CD4-positive, alpha-beta T cell treated with Interferon alpha-2 for 1 hour (primary cell): ENCODE data around the gene OSER1.

ENCODE experiments used
- DNase-seq, 2 donors: peaks; one replicate each; pipeline ENCODE4 v3.0.0-alpha.2; 2020 to 2022

Gene OSER1

GRCh38 chr20:44172572-44172950 is 38.0 kb downstream of the OSER1 start:
- no peak for DNase-seq

- no peak for DNase-seq
These were observed 38.6 kb downstream of the OSER1 start for GRCh38 chr20:44171775-44172571.

DNA sequence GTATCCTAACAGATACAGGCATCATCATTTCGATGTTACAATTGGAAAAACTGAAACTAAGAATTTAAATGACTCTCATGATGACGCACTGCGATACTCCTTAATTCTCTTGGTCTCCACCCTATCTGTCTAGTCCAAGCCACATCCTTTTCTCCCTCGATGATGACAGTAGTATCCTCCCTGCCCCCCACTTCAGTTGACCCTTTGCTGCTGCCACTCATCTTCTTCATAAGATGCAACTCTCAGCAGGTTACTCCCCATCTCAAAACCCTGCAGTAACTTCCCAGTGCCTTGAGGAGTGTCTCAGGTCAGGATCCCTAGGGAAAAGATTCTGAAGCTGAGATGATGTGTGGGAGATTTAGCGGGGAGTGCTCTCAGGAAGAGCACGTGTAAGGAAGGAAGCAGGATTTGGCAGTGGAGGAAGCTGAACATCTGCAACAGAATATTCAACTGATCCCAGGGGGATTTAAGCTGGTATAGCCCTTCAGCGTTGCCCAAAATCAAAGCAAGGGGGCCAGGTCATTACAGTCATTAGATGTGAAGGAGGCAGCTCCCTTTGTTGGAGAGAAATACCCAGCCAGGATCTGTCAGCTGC is 39.7 kb downstream of the OSER1 start:
- no peak for DNase-seq

- no peak for DNase-seq
These were observed 42.8 kb downstream of the OSER1 start for GRCh38 chr20:44167736-44168135.

- DNase-seq = no peak
These were observed 44.1 kb downstream of the OSER1 start for GRCh38 chr20:44166477-44166876.

DNA sequence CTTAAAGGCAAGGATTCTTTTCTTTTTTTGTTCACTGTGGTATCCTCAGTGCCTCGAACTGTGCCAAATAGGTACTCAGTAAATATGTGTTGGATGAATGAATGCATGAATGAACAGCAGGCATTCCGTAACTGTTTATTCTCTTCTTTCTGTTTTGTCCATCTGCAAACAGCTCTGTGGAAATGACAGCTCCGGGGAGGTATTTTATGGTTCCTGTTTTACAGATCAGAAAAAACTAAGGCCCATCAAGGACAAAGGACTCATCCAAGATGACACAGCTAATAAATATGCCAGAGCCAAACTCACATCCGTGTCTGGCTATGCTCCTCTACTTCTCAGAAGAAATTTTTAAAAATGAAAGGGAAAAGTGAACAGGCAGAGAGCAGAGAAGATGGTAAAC is 44.6 kb downstream of the OSER1 start:
- no peak for DNase-seq

DNA sequence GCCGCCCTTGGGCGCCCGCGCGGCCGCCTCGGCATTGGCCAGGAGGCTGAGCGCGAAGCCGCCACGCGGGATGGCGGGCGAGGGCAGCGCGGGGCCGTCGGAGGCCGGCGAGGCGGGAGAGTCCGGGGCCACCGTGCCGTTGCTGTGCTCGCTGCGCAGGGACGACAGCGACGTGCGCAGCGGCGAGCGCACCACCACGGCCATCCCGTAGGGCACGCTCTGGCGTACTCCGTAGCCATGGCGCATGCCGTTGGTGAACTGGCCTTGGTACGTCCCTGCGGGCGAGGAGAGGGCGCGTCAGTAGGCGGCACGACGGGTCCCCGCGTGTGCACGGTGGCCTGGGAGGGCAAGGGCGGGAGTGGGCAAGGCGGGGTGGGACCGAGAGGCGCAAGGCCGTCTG is 50.4 kb downstream of the OSER1 start:
- DNase-seq = no peak

DNA sequence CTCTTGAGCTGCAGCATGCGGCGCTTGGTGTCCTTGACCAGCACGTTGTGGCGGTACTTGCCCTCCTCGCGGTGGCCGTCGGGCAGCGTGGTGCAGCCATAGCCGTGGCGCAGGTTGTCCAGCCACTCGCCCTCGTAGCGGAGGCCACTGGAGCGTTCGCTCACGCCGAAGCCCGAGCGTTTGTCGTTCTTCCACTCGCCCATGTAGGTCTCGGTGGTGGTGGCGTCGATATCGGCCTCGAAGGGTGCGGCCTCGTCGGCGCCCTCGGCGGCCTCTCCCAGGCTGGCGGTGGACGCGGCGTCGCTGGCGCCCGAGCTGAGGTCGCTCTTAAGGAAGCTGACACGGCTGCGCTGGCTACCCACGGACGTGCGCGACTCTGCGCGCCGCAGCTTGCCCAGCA is 50.9 kb downstream of the OSER1 start:
- no peak for DNase-seq

DNA sequence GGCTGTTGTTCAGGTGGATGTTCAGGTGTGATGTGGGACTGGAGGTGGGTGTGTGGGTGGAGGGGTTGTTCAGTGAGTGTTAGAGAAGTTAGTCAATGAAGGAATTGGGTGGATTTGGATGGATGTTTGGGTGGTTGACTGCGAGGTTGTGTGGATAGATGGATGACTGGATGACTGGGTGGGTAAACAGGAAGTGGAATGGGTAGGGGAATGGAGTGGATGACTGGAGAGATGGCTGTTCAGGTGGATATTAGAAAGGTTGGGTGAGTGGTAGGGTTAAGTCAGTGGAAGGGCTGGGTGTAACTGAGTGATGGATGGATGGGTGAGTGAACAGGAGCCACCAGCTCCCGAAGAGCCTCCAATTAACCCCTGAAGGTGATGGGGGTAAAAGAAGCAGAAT is 51.4 kb downstream of the OSER1 start:
- DNase-seq = no peak

DNA sequence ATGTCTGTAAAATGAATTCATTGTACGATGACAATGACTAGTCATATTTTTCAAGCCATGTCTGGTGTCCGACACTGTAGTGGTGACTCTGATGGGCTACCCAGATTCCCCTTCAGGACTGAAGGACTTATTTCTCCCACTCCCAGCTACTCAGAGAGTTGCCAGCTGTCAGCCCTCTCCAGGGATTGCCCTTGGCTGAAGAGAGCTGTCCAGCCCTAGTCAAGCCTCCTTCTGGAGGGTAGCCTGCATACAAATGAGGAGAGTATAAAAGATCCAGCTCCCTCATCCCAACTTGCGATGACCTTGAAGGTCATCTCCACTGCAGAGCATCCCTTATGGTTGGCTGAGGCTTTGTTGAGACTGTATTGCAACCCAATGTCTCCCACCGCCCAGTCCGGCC is 53.5 kb downstream of the OSER1 start:
- no peak for DNase-seq

- DNase-seq = no peak
These were observed 56.0 kb downstream of the OSER1 start for GRCh38 chr20:44154521-44155001.

GRCh38 chr20:44153636-44154043 is 56.9 kb downstream of the OSER1 start:
- peak; percentile 14 to 52 for DNase-seq

DNA sequence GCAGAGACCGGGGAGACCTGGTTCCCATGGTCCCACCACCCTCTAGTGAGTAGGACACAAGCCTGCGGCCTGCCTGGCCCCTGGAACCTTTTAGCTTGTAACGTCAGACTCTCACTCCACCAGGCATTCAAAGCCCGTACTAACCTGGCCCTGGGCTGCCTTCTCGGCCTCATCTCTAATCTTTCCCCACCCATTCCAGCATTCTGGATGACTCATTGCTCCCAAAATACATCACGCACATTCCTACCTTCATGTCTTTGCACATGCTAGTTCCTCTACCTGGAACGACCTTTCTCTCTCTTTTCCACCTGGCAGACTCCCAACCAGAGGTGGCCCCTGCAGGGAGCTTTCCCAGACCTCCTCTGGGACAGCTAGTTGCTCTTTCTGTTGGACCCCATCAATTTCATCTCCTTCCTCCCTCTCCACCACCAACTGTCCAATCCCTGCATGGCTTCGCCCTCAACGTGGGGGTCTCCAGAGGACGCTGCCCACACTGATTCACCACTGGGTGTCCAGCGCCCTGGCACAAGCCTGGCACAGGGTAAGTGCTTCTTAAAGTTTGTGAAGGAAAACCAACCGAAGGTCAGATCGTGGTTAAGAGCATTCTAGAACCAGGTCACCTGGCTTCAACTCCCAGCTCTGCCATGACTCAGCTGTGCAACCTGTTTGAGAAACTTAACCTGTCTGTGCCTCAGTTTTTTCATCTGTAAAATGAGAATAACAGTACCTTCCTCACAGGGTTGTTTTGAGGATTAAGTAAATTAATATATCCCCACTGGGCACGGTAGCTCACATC is 58.8 kb downstream of the OSER1 start:
- DNase-seq = no peak

GRCh38 chr20:44146272-44146671 is 64.3 kb downstream of the OSER1 start:
- DNase-seq = no peak
